ENCODE data around the gene EYA4.

The EYA4 gene

GRCh38 chr6:133539502-133540259, 298.5 kb downstream of the EYA4 start:
- H3K4me3 ChIP-seq (ENCODE audit: low read length in 2 of 2) = no peak overlapping the region
- H2BK12ac ChIP-seq (ENCODE audit: low read length) = no peak overlapping the region
- H3K14ac ChIP-seq (ENCODE audit: low read length) = no peak overlapping the region
- H2BK5ac ChIP-seq (ENCODE audit: low read length) = no peak overlapping the region
- peaks cover 0 to 3% of the 10 kb centered on the region in 2 donors for H3K4me1 ChIP-seq (ENCODE audit: control insufficient read depth in 2 of 2, insufficient read depth in 1 of 2, low read depth in 1 of 2, low read length in 2 of 2)
- peaks cover 0 to 14% (median 0%) of the 10 kb centered on the region in 3 experiments for H3K27me3 ChIP-seq (ENCODE audit: control insufficient read depth in 3 of 3, insufficient read depth in 3 of 3, low read depth in 1 of 3, low read length in 3 of 3)
- no peak overlapping the region for H3K4me2 ChIP-seq (ENCODE audit: insufficient read depth, low read length, poor library complexity, severe bottlenecking)
- H3K79me1 ChIP-seq (ENCODE audit: low read depth, low read length) = no peaks in the 10 kb centered on the region
- no peak overlapping the region for H3K18ac ChIP-seq (ENCODE audit: low read length)
- WGBS, 2 donors (ENCODE audit: extremely low coverage in 2 of 2, insufficient read length in 2 of 2, insufficient replicate concordance in 1 of 2) = 100% methylated on average over 1 of the region's 3 CpGs; no CpG with 5 or more reads in 1 of the 2 donors
- H4K91ac ChIP-seq (ENCODE audit: low read depth, low read length, poor library complexity) = no peak overlapping the region
- no peak overlapping the region for H3K9ac ChIP-seq (ENCODE audit: low read depth, low read length, poor library complexity)
- DNase-seq (ENCODE audit: low spot score) = no peak
- no peak overlapping the region for H4K8ac ChIP-seq (ENCODE audit: low read depth, low read length)
- H2AK5ac ChIP-seq (ENCODE audit: low read depth, low read length) = no peak overlapping the region
- no peak overlapping the region for H3K27ac ChIP-seq (replicated peaks; ENCODE audit: low read length)
- H3K9me3 ChIP-seq (replicated peaks in 1 of 2; ENCODE audit: control insufficient read depth in 2 of 2, insufficient read depth in 1 of 2, low read depth in 1 of 2, low read length in 2 of 2) = no peaks in the 10 kb centered on the region
- H2BK15ac ChIP-seq (ENCODE audit: low read length) = no peak overlapping the region
- no peak overlapping the region for H2AFZ ChIP-seq (ENCODE audit: low read length)
- H3K36me3 ChIP-seq (replicated peaks in 1 of 2; ENCODE audit: control insufficient read depth in 2 of 2, insufficient read depth in 2 of 2, low read length in 2 of 2) = no peaks in the 10 kb centered on the region
- no peak overlapping the region for H3K4ac ChIP-seq (ENCODE audit: low read length)
- H2BK120ac ChIP-seq (ENCODE audit: low read depth, low read length) = no peak overlapping the region
- no peak overlapping the region for H3K23ac ChIP-seq (ENCODE audit: low read depth, low read length, poor library complexity)

GRCh38 chr6:133540361-133540760, 299.2 kb downstream of the EYA4 start:
- no peak overlapping the region for H2BK5ac ChIP-seq (ENCODE audit: low read length)
- no peak overlapping the region for H2BK120ac ChIP-seq (ENCODE audit: low read depth, low read length)
- H3K14ac ChIP-seq (ENCODE audit: low read length) = no peak overlapping the region
- H3K4me1 ChIP-seq (ENCODE audit: control insufficient read depth in 2 of 2, insufficient read depth in 1 of 2, low read depth in 1 of 2, low read length in 2 of 2) = peaks cover 0 to 3% of the 10 kb centered on the region in 2 donors
- WGBS, 2 donors (ENCODE audit: extremely low coverage in 2 of 2, insufficient read length in 2 of 2, insufficient replicate concordance in 1 of 2) = no CpG with 5 or more reads among the region's 3 CpGs
- H2BK12ac ChIP-seq (ENCODE audit: low read length) = no peak overlapping the region
- no peak overlapping the region for H3K23ac ChIP-seq (ENCODE audit: low read depth, low read length, poor library complexity)
- H3K27me3 ChIP-seq (ENCODE audit: control insufficient read depth in 3 of 3, insufficient read depth in 3 of 3, low read depth in 1 of 3, low read length in 3 of 3) = peaks cover 0 to 9% (median 0%) of the 10 kb centered on the region in 3 experiments
- H3K79me1 ChIP-seq (ENCODE audit: low read depth, low read length) = no peaks in the 10 kb centered on the region
- no peak overlapping the region for H2BK15ac ChIP-seq (ENCODE audit: low read length)
- no peak overlapping the region for H2AFZ ChIP-seq (ENCODE audit: low read length)
- H3K9me3 ChIP-seq (replicated peaks in 1 of 2; ENCODE audit: control insufficient read depth in 2 of 2, insufficient read depth in 1 of 2, low read depth in 1 of 2, low read length in 2 of 2) = no peaks in the 10 kb centered on the region
- H2AK5ac ChIP-seq (ENCODE audit: low read depth, low read length) = no peak overlapping the region
- H4K8ac ChIP-seq (ENCODE audit: low read depth, low read length) = no peak overlapping the region
- H3K4ac ChIP-seq (ENCODE audit: low read length) = no peak overlapping the region
- no peak for DNase-seq (ENCODE audit: low spot score)
- H3K36me3 ChIP-seq (replicated peaks in 1 of 2; ENCODE audit: control insufficient read depth in 2 of 2, insufficient read depth in 2 of 2, low read length in 2 of 2) = no peaks in the 10 kb centered on the region
- no peak overlapping the region for H4K91ac ChIP-seq (ENCODE audit: low read depth, low read length, poor library complexity)
- no peak overlapping the region for H3K4me2 ChIP-seq (ENCODE audit: insufficient read depth, low read length, poor library complexity, severe bottlenecking)
- no peak overlapping the region for H3K27ac ChIP-seq (replicated peaks; ENCODE audit: low read length)
- H3K4me3 ChIP-seq (ENCODE audit: low read length in 2 of 2) = no peak overlapping the region
- no peak overlapping the region for H3K18ac ChIP-seq (ENCODE audit: low read length)
- H3K9ac ChIP-seq (ENCODE audit: low read depth, low read length, poor library complexity) = no peak overlapping the region

- WGBS, 2 donors (ENCODE audit: extremely low coverage in 2 of 2, insufficient read length in 2 of 2, insufficient replicate concordance in 1 of 2) = no CpG with 5 or more reads among the region's 2 CpGs
- DNase-seq (ENCODE audit: low spot score) = no peak
- no peak overlapping the region for H2BK12ac ChIP-seq (ENCODE audit: low read length)
Measured at GRCh38 chr6:133541040-133541439, 299.9 kb downstream of the EYA4 start.

GRCh38 chr6:133542056-133542821, 301.1 kb downstream of the EYA4 start:
- H3K79me1 ChIP-seq (ENCODE audit: low read depth, low read length) = no peaks in the 10 kb centered on the region
- H3K4ac ChIP-seq (ENCODE audit: low read length) = no peak overlapping the region
- H4K91ac ChIP-seq (ENCODE audit: low read depth, low read length, poor library complexity) = peak overlapping the region; percentile 47
- peak overlapping the region; percentile 24 for H2AK5ac ChIP-seq (ENCODE audit: low read depth, low read length)
- H3K18ac ChIP-seq (ENCODE audit: low read length) = peak overlapping the region; percentile 45
- no peaks in the 10 kb centered on the region for H3K36me3 ChIP-seq (replicated peaks in 1 of 2; ENCODE audit: control insufficient read depth in 2 of 2, insufficient read depth in 2 of 2, low read length in 2 of 2)
- H3K4me1 ChIP-seq (ENCODE audit: control insufficient read depth in 2 of 2, insufficient read depth in 1 of 2, low read depth in 1 of 2, low read length in 2 of 2) = peaks cover 0 to 3% of the 10 kb centered on the region in 2 donors
- H3K4me2 ChIP-seq (ENCODE audit: insufficient read depth, low read length, poor library complexity, severe bottlenecking) = no peak overlapping the region
- H2BK15ac ChIP-seq (ENCODE audit: low read length) = no peak overlapping the region
- H2AFZ ChIP-seq (ENCODE audit: low read length) = no peak overlapping the region
- H3K27me3 ChIP-seq (ENCODE audit: control insufficient read depth in 3 of 3, insufficient read depth in 3 of 3, low read depth in 1 of 3, low read length in 3 of 3) = peaks cover 0 to 8% (median 0%) of the 10 kb centered on the region in 3 experiments
- WGBS, 2 donors (ENCODE audit: extremely low coverage in 2 of 2, insufficient read length in 2 of 2, insufficient replicate concordance in 1 of 2) = no CpG with 5 or more reads among the region's 9 CpGs
- H2BK120ac ChIP-seq (ENCODE audit: low read depth, low read length) = no peak overlapping the region
- no peaks in the 10 kb centered on the region for H3K9me3 ChIP-seq (replicated peaks in 1 of 2; ENCODE audit: control insufficient read depth in 2 of 2, insufficient read depth in 1 of 2, low read depth in 1 of 2, low read length in 2 of 2)
- H2BK12ac ChIP-seq (ENCODE audit: low read length) = peak overlapping the region; percentile 67
- H4K8ac ChIP-seq (ENCODE audit: low read depth, low read length) = no peak overlapping the region
- H2BK5ac ChIP-seq (ENCODE audit: low read length) = no peak overlapping the region
- peak overlapping the region; percentile 64 for H3K14ac ChIP-seq (ENCODE audit: low read length)
- H3K4me3 ChIP-seq (ENCODE audit: low read length in 2 of 2) = no peak overlapping the region
- no peak overlapping the region for H3K23ac ChIP-seq (ENCODE audit: low read depth, low read length, poor library complexity)
- no peak for DNase-seq (ENCODE audit: low spot score)
- H3K27ac ChIP-seq (replicated peaks; ENCODE audit: low read length) = no peak overlapping the region
- no peak overlapping the region for H3K9ac ChIP-seq (ENCODE audit: low read depth, low read length, poor library complexity)

More at GRCh38 chr6:133541040-133541439, 299.9 kb downstream of the EYA4 start:
- H3K23ac ChIP-seq (ENCODE audit: low read depth, low read length, poor library complexity) = no peak overlapping the region
- no peak overlapping the region for H3K9ac ChIP-seq (ENCODE audit: low read depth, low read length, poor library complexity)
- H2BK5ac ChIP-seq (ENCODE audit: low read length) = no peak overlapping the region
- H3K4me3 ChIP-seq (ENCODE audit: low read length in 2 of 2) = no peak overlapping the region
- no peaks in the 10 kb centered on the region for H3K9me3 ChIP-seq (replicated peaks in 1 of 2; ENCODE audit: control insufficient read depth in 2 of 2, insufficient read depth in 1 of 2, low read depth in 1 of 2, low read length in 2 of 2)
- no peak overlapping the region for H2BK15ac ChIP-seq (ENCODE audit: low read length)
- H2BK120ac ChIP-seq (ENCODE audit: low read depth, low read length) = no peak overlapping the region
- H3K79me1 ChIP-seq (ENCODE audit: low read depth, low read length) = no peaks in the 10 kb centered on the region
- peaks cover 0 to 3% of the 10 kb centered on the region in 2 donors for H3K4me1 ChIP-seq (ENCODE audit: control insufficient read depth in 2 of 2, insufficient read depth in 1 of 2, low read depth in 1 of 2, low read length in 2 of 2)
- H4K91ac ChIP-seq (ENCODE audit: low read depth, low read length, poor library complexity) = no peak overlapping the region
- no peaks in the 10 kb centered on the region for H3K36me3 ChIP-seq (replicated peaks in 1 of 2; ENCODE audit: control insufficient read depth in 2 of 2, insufficient read depth in 2 of 2, low read length in 2 of 2)
- no peak overlapping the region for H3K14ac ChIP-seq (ENCODE audit: low read length)
- no peak overlapping the region for H3K4me2 ChIP-seq (ENCODE audit: insufficient read depth, low read length, poor library complexity, severe bottlenecking)
- H3K27ac ChIP-seq (replicated peaks; ENCODE audit: low read length) = no peak overlapping the region
- peaks cover 0 to 5% (median 0%) of the 10 kb centered on the region in 3 experiments for H3K27me3 ChIP-seq (ENCODE audit: control insufficient read depth in 3 of 3, insufficient read depth in 3 of 3, low read depth in 1 of 3, low read length in 3 of 3)
- no peak overlapping the region for H3K18ac ChIP-seq (ENCODE audit: low read length)
- no peak overlapping the region for H4K8ac ChIP-seq (ENCODE audit: low read depth, low read length)
- no peak overlapping the region for H2AFZ ChIP-seq (ENCODE audit: low read length)
- H2AK5ac ChIP-seq (ENCODE audit: low read depth, low read length) = no peak overlapping the region
- H3K4ac ChIP-seq (ENCODE audit: low read length) = no peak overlapping the region
